Mucosa of gallbladder (tissue), 1 donor: ENCODE results near the gene LMTK2. TPM values are rescaled to one million over a fixed set of nuclear protein-coding genes. Genes with fewer than 3 reads are reported as not detected.
"Not testable (repeated sequence)": the region's sequence is repeated elsewhere in the genome, so short reads cannot be mapped to it uniquely, and the experiment has no call there.

Experiments used
- DNase-seq: peaks from one replicate; pipeline ENCODE4 v3.0.0-alpha.2; 2020; ENCODE audit warnings: low spot score
- total RNA-seq: library from RNA; stranded (reverse); gene quantifications from one replicate; pipeline ENCODE4 v1.2.1, GENCODE V29; 2021
- donor health status: DM: no; HTN: no; CAD: no.

The LMTK2 gene
- total RNA-seq, 1 donor from 2014 or later, result 31.2 TPM

- no peak for DNase-seq
Observed at GRCh38 chr7:98105942-98106544, 619 bp upstream of the LMTK2 start.

GRCh38 chr7:98107313-98107721, 655 bp downstream of the LMTK2 start:
- DNase-seq, result no peak

- DNase-seq, result peak; percentile 75
Observed at GRCh38 chr7:98110249-98111022, 3.8 kb downstream of the LMTK2 start.

GRCh38 chr7:98112077-98112476, 5.4 kb downstream of the LMTK2 start:
- no peak for DNase-seq

- DNase-seq, result no peak
Observed at GRCh38 chr7:98115746-98116525, 9.3 kb downstream of the LMTK2 start.

- peak; percentile 17 for DNase-seq
Observed at GRCh38 chr7:98116656-98117461, 10.2 kb downstream of the LMTK2 start.

- DNase-seq, result no peak
Observed at GRCh38 chr7:98119256-98119918, 12.7 kb downstream of the LMTK2 start.

GRCh38 chr7:98120559-98120958, 13.9 kb downstream of the LMTK2 start:
- no peak for DNase-seq

- DNase-seq, result not testable (repeated sequence)
Observed at GRCh38 chr7:98121388-98121787, 14.7 kb downstream of the LMTK2 start.

- DNase-seq, result no peak
Observed at GRCh38 chr7:98123365-98123696, 16.7 kb downstream of the LMTK2 start.

- no peak for DNase-seq
Observed at GRCh38 chr7:98125759-98126158, 19.1 kb downstream of the LMTK2 start.

- no peak for DNase-seq
Observed at GRCh38 chr7:98126311-98127142, 19.9 kb downstream of the LMTK2 start.

GRCh38 chr7:98128346-98128745, 21.7 kb downstream of the LMTK2 start:
- no peak for DNase-seq

- DNase-seq, result no peak
Observed at GRCh38 chr7:98130959-98131358, 24.3 kb downstream of the LMTK2 start.

- DNase-seq, result peak; percentile 14
Observed at GRCh38 chr7:98133181-98133580, 26.5 kb downstream of the LMTK2 start.

- no peak for DNase-seq
Observed at GRCh38 chr7:98133621-98134303, 27.1 kb downstream of the LMTK2 start.

GRCh38 chr7:98134420-98135228, 28.0 kb downstream of the LMTK2 start:
- DNase-seq, result no peak

- no peak for DNase-seq
Observed at GRCh38 chr7:98135984-98136383, 29.3 kb downstream of the LMTK2 start.

GRCh38 chr7:98136423-98136822, 29.8 kb downstream of the LMTK2 start:
- DNase-seq, result no peak
